K562 treated with DMSO at 1 percent for 12 hours (cell line): ENCODE data around the gene ST3GAL4. TPM values are rescaled to one million over a fixed set of nuclear protein-coding genes. Genes with fewer than 3 reads are reported as not detected.

Experiments used
- total RNA-seq: library from RNA; unstranded; fragments of 300-600 nt; gene quantifications from 2 replicates; pipeline ENCODE4 v1.2.3, GENCODE V29; 2022; ENCODE audit not compliant: insufficient read depth

ST3GAL4 gene
- 22.5 and 29.8 TPM in 2 replicates for total RNA-seq

GRCh38 chr11:126355324-126355925 is at the start of gene ST3GAL4:
Gene ST3GAL4, plus strand, starts transcription at chr11:126355686. Its CDS starts 50,470 bp downstream, at chr11:126406156.

Other genes with a start within 250 kb of the ST3GAL4 start
- 15.2 and 19.1 TPM in 2 replicates for gene RPUSD4, start 144.0 kb upstream of the ST3GAL4 start, total RNA-seq
- 7.5 and 12.3 TPM in 2 replicates for gene FAM118B, start 143.9 kb upstream of the ST3GAL4 start, total RNA-seq
- 53.4 and 123 TPM in 2 replicates for gene SRPRA, start 86.8 kb upstream of the ST3GAL4 start, total RNA-seq
- 38.8 and 39.3 TPM in 2 replicates for gene FOXRED1, start 86.5 kb upstream of the ST3GAL4 start, total RNA-seq
- 5.7 and 7.6 TPM in 2 replicates for gene TIRAP, start 72.6 kb upstream of the ST3GAL4 start, total RNA-seq
- gene DCPS, start 51.6 kb upstream of the ST3GAL4 start, total RNA-seq: 15.0 and 18.6 TPM in 2 replicates